ENCODE measurements around the gene DNM3.

Gene DNM3

DNA sequence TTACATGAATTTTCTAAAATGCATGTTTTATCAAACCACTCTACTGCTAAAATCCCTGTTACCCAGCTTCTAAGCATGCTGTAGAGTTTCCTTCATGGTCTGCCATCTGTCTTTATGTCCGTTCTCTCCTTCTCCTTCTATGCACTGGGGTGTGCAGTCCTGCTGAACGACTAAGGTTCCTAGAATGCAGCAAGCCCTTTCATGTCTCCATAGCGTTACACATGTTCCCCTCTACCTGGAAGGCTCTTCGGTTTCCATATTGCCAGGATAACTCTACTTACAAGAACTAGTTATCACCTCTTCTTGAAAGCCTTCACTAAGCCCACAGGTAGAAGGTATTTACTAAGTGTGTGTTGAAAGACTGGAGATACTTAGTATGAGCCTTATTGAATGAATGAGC, 22.2 kb downstream of the DNM3 start:
- no peak overlapping the region for H3K4me3 ChIP-seq (ENCODE audit: low read length)
- DNase-seq (ENCODE audit: low read depth, low spot score): no peak

DNA sequence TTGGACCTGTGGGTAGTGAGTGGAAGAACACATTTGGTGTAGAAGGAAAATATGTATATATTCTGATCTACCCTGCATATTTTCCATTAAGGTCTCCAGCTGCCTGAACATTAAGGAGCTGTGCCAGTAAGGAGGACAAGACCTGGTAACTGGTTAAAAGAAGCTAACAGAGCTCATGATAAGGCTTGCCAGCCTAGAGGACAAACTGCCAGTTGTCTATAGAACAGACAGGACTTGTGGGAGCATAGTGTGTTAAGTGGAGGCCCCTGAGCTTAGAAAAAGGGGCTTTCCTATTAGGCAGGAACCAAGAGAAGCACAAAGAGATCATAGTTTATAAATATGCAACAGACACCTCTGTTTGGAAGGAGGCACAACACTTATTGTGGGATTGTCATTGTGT, 23.0 kb downstream of the DNM3 start:
- no peak overlapping the region for H3K4me3 ChIP-seq (ENCODE audit: low read length)

DNA sequence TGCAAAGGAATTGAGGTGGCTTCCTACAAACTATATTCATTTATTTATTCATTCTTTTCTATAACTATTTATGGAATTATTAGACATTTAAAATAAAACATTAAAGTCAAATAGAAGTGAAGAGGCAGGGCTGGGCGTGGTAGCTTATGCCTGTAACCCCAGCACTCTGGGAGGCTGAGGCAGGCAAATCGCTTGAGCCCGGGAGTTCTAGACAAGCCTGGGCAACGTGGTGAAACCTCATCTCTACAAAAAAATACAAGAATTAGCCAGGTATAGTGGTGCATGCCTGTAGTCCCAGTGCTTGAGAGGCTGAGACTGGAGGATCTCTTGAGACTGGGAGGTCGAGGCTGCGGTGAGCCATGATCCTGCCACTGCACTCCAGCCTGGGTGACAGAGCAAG, 23.8 kb downstream of the DNM3 start:
- no peak for DNase-seq (ENCODE audit: low read depth, low spot score)
- H3K4me3 ChIP-seq (ENCODE audit: low read length): no peak overlapping the region

More for the DNA sequence above, 23.0 kb downstream of the DNM3 start:
- DNase-seq (ENCODE audit: low read depth, low spot score): no peak

DNA sequence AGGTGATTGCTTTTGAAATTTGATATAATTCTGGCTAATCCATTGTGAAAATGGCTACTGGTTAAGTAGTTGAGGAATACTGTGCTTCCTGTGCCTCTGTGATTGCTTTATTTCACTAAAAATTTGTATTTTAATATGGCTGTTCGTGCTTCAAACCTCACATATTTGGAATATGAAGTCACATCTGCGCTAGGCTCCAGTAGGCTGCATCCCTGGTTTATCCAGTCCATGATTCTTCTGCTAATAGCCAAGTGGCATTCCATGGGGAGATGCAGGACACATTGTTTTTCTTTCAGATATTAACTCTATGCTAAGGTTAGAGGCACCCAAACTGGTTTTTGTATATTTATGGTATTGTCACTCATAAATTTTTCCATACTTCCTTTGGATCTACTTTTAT, 25.9 kb downstream of the DNM3 start:
- no peak for DNase-seq (ENCODE audit: low read depth, low spot score)
- no peak overlapping the region for H3K4me3 ChIP-seq (ENCODE audit: low read length)

DNA sequence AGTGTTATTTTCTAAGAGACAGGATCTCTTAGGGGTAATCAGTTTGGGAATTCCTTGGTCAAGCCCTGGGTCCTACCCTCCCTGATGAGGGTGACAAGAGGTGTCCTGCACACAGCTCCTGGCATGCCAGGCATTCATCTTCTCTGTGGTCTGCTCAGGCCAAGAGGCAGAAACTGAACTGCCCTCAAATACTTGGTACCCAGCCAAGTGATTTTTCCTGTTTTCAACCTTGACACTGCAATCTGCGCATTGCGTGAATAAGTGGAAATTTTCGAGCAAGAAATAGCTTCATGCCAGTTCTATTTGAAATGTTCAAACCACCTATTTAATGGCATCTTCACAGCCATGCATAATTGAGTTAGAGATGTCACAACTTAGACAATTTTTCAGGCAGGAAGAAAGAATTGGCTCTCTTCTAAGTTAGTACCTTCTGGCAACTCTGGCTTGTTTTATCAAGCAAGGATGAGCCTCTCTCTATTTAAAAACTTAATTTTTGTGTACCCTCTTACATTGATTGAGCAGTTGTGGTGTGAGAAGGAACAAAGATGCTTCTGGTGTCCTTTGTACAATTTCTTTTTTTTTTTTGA, 27.0 kb downstream of the DNM3 start:
- no peak overlapping the region for H3K4me3 ChIP-seq (ENCODE audit: low read length)
- no peak for DNase-seq (ENCODE audit: low read depth, low spot score)

DNA sequence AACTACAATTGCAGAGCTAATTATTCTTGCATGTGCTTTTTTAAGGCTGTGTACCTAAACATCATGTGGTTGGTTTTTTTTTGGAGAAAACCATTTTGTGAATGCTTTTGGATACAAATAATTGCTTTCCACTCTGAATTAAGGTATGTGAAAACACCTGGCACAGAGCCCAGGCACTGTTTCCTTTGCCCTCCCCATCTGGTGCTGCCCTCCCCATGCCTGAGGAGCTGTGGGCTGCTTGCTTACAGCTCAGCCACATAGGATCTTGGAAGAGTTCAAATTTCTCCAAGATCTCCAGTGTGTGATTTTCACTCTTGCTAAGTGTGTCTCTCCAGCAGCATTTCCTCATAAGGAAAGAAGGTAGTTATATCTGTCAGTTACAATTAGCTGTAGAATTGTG, 27.8 kb downstream of the DNM3 start:
- no peak for DNase-seq (ENCODE audit: low read depth, low spot score)
- H3K4me3 ChIP-seq (ENCODE audit: low read length): no peak overlapping the region

DNA sequence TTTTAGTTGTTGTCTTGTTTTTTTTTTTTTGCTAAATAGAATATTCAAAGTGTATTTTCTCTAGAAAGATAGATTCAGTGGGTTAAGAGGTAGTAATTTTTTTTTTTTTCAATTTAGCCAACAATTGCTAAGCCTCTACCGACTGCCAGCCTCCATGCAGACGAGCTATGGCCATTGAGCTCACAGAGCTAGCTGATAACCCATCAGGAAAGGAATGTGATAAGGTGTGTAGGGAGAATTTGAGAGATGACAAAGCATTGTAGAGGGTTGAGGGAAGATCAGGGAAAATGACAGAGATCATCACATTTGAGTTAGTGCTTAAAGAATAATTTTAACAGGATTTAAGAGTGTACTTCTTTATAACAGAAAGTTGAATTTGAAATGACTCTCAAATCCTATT, 30.6 kb downstream of the DNM3 start:
- no peak for DNase-seq (ENCODE audit: low read depth, low spot score)

DNA sequence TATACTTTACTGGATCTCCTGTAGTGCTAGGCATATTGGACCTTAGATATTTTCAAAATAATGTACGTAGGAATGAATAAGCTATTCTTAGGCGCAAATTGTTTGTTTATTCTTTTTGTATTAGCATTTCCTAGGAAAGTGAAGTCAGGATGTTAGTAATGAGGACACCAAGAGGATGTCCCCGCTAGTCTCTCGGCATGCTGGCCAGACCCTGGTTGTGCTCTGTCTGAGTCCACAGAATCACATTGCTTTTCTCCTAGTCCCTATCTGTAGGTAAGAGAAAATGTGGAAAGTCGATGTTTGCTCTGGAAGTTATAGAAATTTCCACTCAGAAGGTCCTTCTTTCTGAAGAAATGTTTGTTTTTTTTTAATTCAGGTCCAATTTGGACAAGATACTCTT, 31.1 kb downstream of the DNM3 start:
- H3K4me3 ChIP-seq (ENCODE audit: low read length): no peak overlapping the region
- DNase-seq (ENCODE audit: low read depth, low spot score): no peak

More for the DNA sequence above, 30.6 kb downstream of the DNM3 start:
- no peak overlapping the region for H3K4me3 ChIP-seq (ENCODE audit: low read length)

DNA sequence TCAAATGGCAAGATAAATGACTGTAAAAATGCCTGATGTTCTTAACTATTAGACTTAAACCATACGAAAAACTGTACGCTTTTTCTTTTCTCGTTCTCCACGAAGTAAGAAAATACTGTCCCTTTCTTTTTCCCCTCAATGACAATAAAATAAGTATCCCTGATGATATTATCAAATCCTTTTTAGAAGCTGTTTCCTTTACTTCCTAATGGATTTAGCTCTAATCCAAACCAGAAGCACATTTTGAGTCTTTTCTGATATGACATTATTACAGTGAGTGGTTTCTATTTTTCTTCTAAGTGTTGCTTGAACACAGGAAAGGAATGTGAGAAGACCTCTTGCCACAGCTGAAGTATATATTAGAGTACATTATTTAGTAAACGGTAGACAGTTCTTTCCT, 32.4 kb downstream of the DNM3 start:
- DNase-seq (ENCODE audit: low read depth, low spot score): no peak
- H3K4me3 ChIP-seq (ENCODE audit: low read length): no peak overlapping the region

DNA sequence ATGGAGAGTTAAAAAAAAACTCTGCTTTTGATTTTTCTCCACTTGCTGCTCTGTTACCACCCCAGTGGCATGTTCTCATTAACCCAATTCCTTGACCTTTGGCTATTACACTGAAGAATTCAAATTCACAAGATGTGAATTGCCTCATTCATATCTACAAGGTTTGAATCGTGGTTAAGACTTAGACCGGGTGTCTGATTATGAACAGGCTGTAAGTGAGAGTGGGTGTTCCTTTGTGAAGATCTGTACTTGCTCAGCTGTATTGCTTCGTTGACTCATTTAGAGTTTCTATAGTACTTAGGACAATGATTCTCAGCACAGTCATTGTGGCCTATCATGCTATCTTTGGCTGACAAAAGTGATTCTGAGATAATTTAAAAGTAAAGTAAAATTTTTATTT, 36.4 kb downstream of the DNM3 start:
- no peak for DNase-seq (ENCODE audit: low read depth, low spot score)
- H3K4me3 ChIP-seq (ENCODE audit: low read length): no peak overlapping the region

DNA sequence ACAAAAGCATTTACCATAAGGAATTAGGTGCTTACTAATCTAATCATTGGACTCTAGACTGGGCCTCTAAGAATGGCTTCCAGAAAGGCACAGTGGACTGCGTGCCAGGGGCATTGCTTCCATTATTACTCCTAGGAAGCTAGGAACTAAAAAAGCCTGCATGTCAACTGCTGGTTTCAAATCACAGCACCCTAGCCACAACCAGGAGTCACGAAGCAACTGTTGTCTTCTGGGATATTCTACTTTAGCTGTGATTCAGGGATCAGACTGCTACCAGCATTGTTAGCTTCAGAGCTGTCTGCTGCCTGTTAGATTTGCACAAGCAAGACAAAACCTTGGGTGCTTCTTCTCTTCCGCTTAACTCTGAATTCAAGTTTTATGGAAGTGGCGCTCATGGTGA, 38.3 kb downstream of the DNM3 start:
- DNase-seq (ENCODE audit: low read depth, low spot score): no peak
- no peak overlapping the region for H3K4me3 ChIP-seq (ENCODE audit: low read length)

DNA sequence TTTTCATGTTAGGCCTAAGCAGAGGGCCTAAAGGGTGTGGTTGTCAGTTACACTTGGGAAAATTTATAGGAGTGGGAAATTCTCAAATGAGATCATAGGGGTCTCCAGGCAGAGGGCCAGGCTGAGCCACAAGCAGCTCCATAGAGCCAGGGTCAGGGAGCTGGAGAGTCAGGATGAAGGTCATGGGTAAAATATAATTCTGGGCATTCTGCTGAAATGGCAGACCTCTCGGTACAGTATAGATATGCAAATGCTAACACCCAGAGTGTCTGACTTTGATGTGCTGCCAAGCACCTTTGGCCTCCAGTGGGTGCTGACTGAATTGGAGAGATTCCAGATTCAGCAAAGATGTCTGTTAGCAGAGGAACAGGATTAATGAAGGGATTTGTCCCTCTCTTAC, 40.1 kb downstream of the DNM3 start:
- no peak overlapping the region for H3K4me3 ChIP-seq (ENCODE audit: low read length)
- no peak for DNase-seq (ENCODE audit: low read depth, low spot score)

DNA sequence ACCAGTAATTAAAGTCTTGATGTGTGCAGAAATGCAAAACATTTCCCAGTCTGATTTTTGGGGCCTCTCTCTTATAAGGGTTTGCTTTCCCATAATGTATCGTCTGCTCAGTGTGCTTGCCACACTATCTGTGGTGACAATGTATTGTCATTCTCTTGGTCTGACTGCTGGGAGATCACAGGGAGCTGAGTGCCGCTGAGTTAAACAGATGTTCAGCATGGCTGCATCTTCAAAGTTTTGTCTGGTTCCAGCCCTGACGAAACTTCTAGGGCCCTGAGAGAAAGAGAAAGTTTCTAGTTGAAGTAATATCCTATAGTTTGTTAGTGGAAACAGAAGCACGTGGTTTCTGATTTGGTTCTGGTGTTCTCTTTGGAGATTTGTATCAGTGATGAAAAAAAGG, 42.6 kb downstream of the DNM3 start:
- no peak overlapping the region for H3K4me3 ChIP-seq (ENCODE audit: low read length)
- DNase-seq (ENCODE audit: low read depth, low spot score): peak; percentile 75

DNA sequence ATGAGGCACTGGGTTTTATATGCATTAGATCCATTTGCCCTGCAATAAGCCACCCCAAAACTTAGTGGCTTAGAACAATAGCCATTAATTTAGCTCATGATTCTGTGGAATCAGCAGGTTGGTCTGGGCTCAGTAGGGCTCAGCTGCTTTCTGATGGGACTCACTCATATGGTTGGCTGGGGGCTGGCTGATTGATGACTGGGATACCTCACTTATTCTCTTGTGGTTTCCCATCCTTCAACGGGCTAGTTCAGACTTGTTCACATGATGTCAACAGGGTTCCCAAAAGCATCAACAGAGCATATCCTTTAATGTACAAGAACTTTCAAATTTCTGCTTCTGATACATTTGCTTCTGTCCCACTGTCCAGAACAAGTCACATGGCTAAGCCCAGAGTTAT, 43.2 kb downstream of the DNM3 start:
- no peak overlapping the region for H3K4me3 ChIP-seq (ENCODE audit: low read length)
- peak; percentile 16 for DNase-seq (ENCODE audit: low read depth, low spot score)

DNA sequence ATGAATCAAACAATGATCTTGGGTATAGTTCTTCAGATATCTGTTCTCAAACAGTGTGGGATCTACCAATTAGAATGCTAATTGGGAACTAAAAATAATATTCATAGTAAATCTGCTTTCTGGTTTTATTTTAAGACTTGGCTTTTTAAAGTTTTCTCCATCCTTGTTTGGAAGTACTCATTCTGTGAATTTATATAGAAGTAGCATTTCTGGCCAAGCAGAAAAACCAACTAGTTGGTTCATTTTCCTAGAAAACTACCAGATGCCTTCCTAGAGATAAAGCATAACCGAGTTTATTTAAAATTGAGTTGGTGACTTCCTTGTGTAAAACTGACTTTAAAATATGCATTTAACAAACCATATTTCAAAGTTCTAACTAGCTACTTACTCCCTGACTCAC, 48.8 kb downstream of the DNM3 start:
- H3K4me3 ChIP-seq (ENCODE audit: low read length): no peak overlapping the region
- no peak for DNase-seq (ENCODE audit: low read depth, low spot score)

DNA sequence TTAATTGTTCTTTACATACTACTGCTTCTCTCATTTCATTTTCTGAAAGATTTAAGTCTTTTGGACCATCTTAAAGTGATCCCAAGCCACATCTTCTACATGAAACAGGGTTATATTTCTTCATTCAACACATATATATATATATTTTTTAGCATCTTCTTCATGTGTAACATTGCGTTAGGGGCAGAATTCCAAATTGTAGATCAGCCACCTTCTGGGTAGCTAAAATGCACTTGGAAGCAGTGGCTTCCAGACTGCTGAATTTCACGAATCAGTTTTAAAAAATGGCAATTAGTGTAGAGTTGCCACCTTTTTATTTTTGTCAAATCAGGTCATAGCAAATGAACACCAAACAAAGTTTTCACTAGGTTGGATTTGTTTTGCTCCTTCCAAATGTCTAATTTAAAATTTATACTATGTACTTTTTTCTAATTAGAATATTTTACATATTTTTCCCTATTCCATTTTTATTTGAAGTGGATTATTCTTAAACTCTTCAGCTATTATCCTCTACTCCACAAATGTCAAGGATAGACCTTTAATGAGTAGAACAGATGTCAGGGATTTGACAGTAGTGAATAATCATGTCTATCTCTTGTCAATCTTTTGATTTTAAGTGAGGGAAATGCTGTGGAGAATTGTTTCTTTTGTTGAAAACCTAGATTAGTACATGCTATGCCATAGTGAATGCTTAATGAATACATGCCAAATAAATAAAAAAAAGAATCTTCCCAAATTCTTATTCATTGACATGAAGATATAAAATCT, 55.8 kb downstream of the DNM3 start:
- H3K4me3 ChIP-seq (ENCODE audit: low read length): no peak overlapping the region
- DNase-seq (ENCODE audit: low read depth, low spot score): no peak

DNA sequence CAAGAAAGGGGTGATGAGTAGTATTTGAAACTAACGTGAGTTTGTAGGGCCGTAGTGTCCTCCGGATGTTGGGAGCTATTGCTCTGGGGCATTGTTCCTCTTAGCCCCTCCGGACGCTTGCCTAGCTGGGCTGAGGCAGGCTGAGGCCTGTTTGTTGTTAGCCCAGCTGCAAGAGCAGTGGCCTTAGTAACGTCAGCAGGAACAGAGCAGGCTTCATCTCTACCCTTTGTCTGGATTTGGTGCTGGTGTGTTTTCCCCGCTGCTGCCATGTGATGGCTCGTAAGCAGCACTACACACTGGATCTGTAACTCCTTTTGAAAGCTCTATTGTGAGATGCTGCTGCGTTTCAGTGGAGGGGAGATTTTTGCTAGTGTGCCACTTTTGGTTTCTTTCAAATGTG, 57.6 kb downstream of the DNM3 start:
- DNase-seq (ENCODE audit: low read depth, low spot score): no peak
- no peak overlapping the region for H3K4me3 ChIP-seq (ENCODE audit: low read length)

DNA sequence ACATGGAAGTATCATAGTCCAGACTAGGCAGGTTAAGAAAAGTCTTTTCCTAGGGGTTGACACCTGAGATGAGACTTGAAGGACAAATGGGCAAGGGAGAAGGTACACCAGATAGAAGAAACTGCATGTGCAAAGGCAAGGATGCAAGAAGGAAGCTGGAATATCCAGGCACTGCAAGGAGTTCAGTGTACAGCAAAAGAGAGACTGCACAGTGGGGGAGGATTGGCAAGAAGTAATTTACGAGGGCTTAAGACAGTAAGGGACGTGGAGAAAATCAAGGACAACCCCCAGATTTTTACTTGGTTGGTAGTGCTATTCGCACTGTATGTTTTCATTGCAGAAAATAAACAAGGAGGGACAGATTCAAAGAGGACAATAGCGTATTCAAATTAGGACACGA, 58.5 kb downstream of the DNM3 start:
- no peak for DNase-seq (ENCODE audit: low read depth, low spot score)
- H3K4me3 ChIP-seq (ENCODE audit: low read length): no peak overlapping the region

DNA sequence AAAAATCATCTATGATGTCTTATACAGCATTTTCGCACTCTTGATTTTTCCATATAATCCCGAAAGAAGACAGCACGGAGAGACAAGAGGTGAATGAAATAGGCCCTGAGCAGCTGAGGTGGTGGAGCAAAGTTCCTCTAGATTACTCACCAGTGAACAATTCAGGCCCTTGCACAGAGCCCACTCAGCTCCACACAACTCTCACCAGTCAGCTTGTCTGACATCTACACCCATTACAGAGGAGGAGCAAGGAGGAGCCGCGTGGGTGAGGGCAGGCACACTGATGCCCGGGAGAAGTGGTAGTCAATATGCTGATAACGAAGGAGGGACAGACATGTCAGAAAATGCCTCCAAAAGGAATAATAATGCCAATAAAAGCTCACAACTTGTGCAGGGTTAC, 59.9 kb downstream of the DNM3 start:
- DNase-seq (ENCODE audit: low read depth, low spot score): no peak
- no peak overlapping the region for H3K4me3 ChIP-seq (ENCODE audit: low read length)

DNA sequence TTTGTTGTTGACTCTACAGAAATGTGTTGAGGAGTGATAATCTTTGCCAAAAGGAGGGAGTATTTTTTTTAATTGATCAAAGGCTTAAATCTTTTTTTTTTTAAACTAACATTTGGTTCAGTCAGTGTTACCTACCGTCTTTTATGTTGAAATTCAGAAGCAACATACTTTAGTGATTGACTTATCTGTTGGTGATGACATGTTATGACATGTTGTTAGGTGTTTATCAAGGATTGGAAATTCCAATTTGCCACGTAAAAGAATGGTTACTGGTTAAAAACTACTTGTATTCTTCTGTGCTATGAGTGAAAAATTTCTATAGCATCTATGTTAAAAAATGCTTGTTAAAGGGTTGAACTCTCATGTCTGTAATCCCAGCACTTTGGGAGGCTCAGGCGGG, 61.2 kb downstream of the DNM3 start:
- DNase-seq (ENCODE audit: low read depth, low spot score): no peak
- no peak overlapping the region for H3K4me3 ChIP-seq (ENCODE audit: low read length)

DNA sequence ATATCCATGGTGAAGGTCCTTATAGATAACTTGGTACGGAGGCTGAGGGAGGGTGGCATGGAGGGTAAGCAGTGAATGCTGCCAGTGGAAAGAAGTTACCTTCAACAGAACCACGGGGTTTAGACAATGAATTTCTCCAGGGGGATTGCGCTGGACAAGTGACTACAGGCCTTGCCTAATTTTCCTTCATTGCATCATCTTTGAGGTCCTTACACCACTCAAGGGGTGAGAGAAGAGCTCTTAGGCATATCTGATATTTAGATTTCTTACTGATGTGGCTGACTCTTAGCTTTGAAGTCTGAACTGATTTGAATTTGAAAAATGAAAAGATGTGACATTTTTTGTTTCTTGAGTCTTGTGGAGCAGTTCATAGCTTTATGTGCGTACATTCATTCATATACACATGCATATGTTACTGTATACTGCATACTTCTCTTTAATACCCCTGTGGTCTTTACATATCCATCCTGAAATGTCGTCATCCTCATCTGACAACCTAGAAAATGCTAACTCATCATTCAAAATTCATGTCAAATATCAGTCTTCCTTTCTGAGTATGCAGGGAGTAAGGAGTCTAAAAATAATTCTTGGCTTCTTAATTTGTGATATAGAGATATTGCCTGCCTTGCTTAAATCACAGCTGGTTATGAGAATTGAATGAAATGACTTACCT, 63.6 kb downstream of the DNM3 start:
- DNase-seq (ENCODE audit: low read depth, low spot score): no peak

More for the DNA sequence above, 63.6 kb downstream of the DNM3 start:
- no peak overlapping the region for H3K4me3 ChIP-seq (ENCODE audit: low read length)
